K562 (cell line): ENCODE results near the gene TAF12. TPM values are rescaled to one million over a fixed set of nuclear protein-coding genes. Genes with fewer than 3 reads are reported as not detected.
A peak's percentile ranks its signal among the peaks of the same experiment; 100 is the strongest.

Experiments used
- ATF7 ChIP-seq: fragments of 450-650 bp; IDR thresholded peaks from 2 replicates; pipeline ENCODE4 v1.7.1; 2014; ENCODE audit warnings: mild to moderate bottlenecking, moderate library complexity
- BRD9 ChIP-seq: fragments of 450-650 bp; IDR thresholded peaks from 2 replicates; pipeline ENCODE4 v1.6.1; 2018; ENCODE audit warnings: low read depth; ENCODE audit not compliant: partially characterized antibody
- EWSR1 ChIP-seq: fragments of 450-650 bp; IDR thresholded peaks from 2 replicates; pipeline ENCODE4 v1.6.1; 2018; ENCODE audit warnings: borderline replicate concordance, mild to moderate bottlenecking, low read depth, moderate library complexity; ENCODE audit not compliant: partially characterized antibody
- HNRNPLL ChIP-seq: fragments of 200-400 bp; formaldehyde crosslinking; IDR thresholded peaks from 2 replicates; pipeline ENCODE4 v1.6.1; 2017; ENCODE audit warnings: low read length, low read depth, mild to moderate bottlenecking; ENCODE audit not compliant: poor library complexity, severe bottlenecking
- MYC ChIP-seq, 2 experiments: fragments of 250-450 bp in 1 of 2; sonication (Bioruptor Pico) in 1 of 2; IDR thresholded peaks; 2 replicates each; pipeline versions ENCODE4 v1.5.1 to v1.6.1; 2012 to 2021; ENCODE audit warnings: low read depth in 2 of 2, borderline replicate concordance in 1 of 2, improper control_type of control experiment in 1 of 2, low read length in 1 of 2, mild to moderate bottlenecking in 1 of 2, moderate library complexity in 1 of 2
- NONO ChIP-seq, 2 experiments: fragments of 200-400 bp in 1 of 2; fragments of 450-650 bp in 1 of 2; formaldehyde crosslinking in 1 of 2; IDR thresholded peaks; 2 replicates each; pipeline ENCODE4 v1.6.1; 2017; ENCODE audit warnings: low read depth in 2 of 2, mild to moderate bottlenecking in 2 of 2, moderate library complexity in 2 of 2, low read length in 1 of 2
- NR2F6 ChIP-seq: fragments of 450-650 bp; formaldehyde crosslinking; IDR thresholded peaks from 2 replicates; pipeline ENCODE4 v1.4.0; 2020; ENCODE audit warnings: mild to moderate bottlenecking
- PTRF ChIP-seq: fragments of 450-650 bp; IDR thresholded peaks from 2 replicates; pipeline ENCODE4 v1.6.1; 2016; ENCODE audit warnings: mild to moderate bottlenecking, missing genetic modification characterization, missing compliant biosample characterization
- SMARCA4 ChIP-seq: fragments of 450-650 bp; IDR thresholded peaks from 2 replicates; pipeline ENCODE4 v1.6.1; 2016
- SMC3 ChIP-seq: conservative IDR thresholded peaks from 2 replicates; pipeline ENCODE4 v1.6.1; 2011; ENCODE audit warnings: low read depth, low read length, improper control_type of control experiment; ENCODE audit not compliant: insufficient read depth
- ZBTB1 ChIP-seq: sonication (generic); formaldehyde crosslinking; IDR thresholded peaks from 2 replicates; pipeline ENCODE4 v1.8.1; 2023; ENCODE audit warnings: missing genetic modification reagents, low read depth, mild to moderate bottlenecking, borderline replicate concordance
- ZKSCAN1 ChIP-seq: fragments of 150-350 bp; IDR thresholded peaks from 2 replicates; pipeline ENCODE4 v1.6.1; 2016; ENCODE audit warnings: low read depth, low read length
- ZNF124 ChIP-seq: sonication (generic); formaldehyde crosslinking; IDR thresholded peaks from 2 replicates; pipeline ENCODE4 v1.8.1; 2022; ENCODE audit warnings: missing genetic modification reagents
- ZNF239 ChIP-seq: fragments of 250-450 bp; sonication (Bioruptor Pico); IDR thresholded peaks from 2 replicates; pipeline ENCODE4 v1.4.0; 2020; ENCODE audit warnings: mild to moderate bottlenecking
- ZNF507 ChIP-seq: conservative IDR thresholded peaks from 2 replicates; pipeline ENCODE4 v1.6.1; 2017; ENCODE audit warnings: missing genetic modification characterization, missing compliant biosample characterization
- ZNF668 ChIP-seq: fragments of 250-450 bp; sonication (Bioruptor Pico); IDR thresholded peaks from 2 replicates; pipeline ENCODE4 v1.8.0; 2022; ENCODE audit warnings: mild to moderate bottlenecking, inconsistent platforms
- ZNF778 ChIP-seq: fragments of 450-650 bp; formaldehyde crosslinking; IDR thresholded peaks from 2 replicates; pipeline ENCODE4 v1.4.0; 2020; ENCODE audit warnings: mild to moderate bottlenecking, moderate library complexity
- polyA plus RNA-seq, 8 experiments: library from polyadenylated mRNA; depleted of rRNA in 4 of 8; stranded (reverse) in 5 of 8; unstranded in 3 of 8; fragments of >200 nt; fragmentation: Nextera tagmentation in 2 of 8; fragmentation: Illumina TruSeq in 1 of 8; extraction: Ambion mirVana in 2 of 8; extraction: Trizol in 1 of 8; gene quantifications; 2 replicates each; pipeline versions ENCODE4 v1.2.1 to v1.2.3, GENCODE V29; 2011 to 2014; ENCODE audit warnings: inconsistent platforms in 1 of 8, missing spikeins in 1 of 8
- total RNA-seq, 7 experiments: library from RNA; depleted of rRNA in 6 of 7; stranded (reverse); fragments of >200 nt in 6 of 7; fragmentation: Illumina TruSeq in 2 of 7; extraction: Trizol in 2 of 7; gene quantifications; 2 replicates each; pipeline versions ENCODE4 v1.2.1 to v1.2.3, GENCODE V29; 2011 to 2021; ENCODE audit warnings: low replicate concordance in 1 of 7
- TF ChIP-seq, protein P1 (sequence below): fragments of 450-650 bp; IDR thresholded peaks from 2 replicates; pipeline ENCODE4 v1.6.1; 2018; ENCODE audit warnings: mild to moderate bottlenecking, low read depth; ENCODE audit not compliant: partially characterized antibody
- TF ChIP-seq, protein P2 (sequence below): sonication (generic); formaldehyde crosslinking; IDR thresholded peaks from 2 replicates; pipeline ENCODE4 v1.8.0; 2022; ENCODE audit warnings: mild to moderate bottlenecking, missing genetic modification reagents
- TF ChIP-seq, protein P3 (sequence below): fragments of 450-650 bp; IDR thresholded peaks from 2 replicates; pipeline ENCODE4 v1.6.1; 2016
- TF ChIP-seq, protein P4 (sequence below): fragments of 250-450 bp; sonication (Bioruptor Pico); IDR thresholded peaks from 2 replicates; pipeline ENCODE4 v1.8.0; 2021; ENCODE audit warnings: borderline replicate concordance, mild to moderate bottlenecking, moderate library complexity; ENCODE audit not compliant: poor library complexity, severe bottlenecking
- TF ChIP-seq, protein P5 (sequence below): sonication (generic); IDR thresholded peaks from 2 replicates; pipeline ENCODE4 v1.6.1; 2016

The TAF12 gene
- total and polyA plus RNA-seq, 9 of the 15 experiments (the other 6 are each of a cell fraction or from before 2014, with no cell fraction given) = 31.6 to 89.0 (median 50.5) TPM

DNA sequence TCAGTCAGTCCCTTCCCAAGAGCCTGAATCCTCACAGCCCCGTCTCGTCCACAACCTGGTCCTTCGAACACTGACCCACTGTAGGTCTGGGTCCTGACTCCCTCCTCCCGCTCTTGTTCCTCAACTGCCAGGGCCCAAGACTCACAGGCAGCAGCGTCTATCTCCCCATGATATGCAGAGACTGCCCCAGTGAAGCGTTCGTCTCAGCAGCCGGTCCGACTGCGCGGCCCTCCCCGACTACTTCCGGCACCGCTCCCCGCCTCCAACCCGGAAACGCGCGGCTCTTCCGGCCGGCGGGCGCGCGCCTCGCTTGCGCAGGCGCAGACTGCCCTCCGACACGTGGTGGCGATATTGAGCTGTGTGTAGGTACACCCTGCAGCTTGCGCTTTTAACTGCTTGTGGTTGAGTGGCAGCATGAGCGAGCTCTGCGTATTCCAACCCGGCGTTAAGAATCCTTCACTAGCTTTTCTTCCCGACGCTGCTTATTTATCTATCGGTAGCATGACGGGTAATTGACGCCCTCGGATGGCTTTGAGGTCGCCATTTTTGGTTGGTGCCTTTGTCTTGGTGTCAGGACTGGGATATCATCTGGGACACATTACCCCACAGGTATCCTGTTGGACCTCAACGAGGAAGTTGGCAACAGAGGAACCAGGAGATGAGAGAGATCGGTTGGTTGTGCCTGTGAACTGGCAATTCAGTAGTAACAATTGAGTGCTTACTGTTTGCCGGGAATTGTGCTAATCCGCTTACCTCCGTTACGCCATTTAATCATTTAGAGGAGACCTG, at the start of gene TAF12 (continued):
- TF ChIP-seq NONO (IDR thresholded peaks at IDR 0.05; ENCODE audit: low read depth in 2 of 2, low read length in 1 of 2) (no peak), SMARCA4 (no peak), HNRNPLL (peak; percentile 77), ZNF239 (CRISPR knock-in tag) (no peak; the same call in 1 of the 2 replicates), MYC (IDR thresholded peaks at IDR 0.05; ENCODE audit: low read depth, low read length) (peak; percentile 100), MYC (CRISPR knock-in tag; IDR thresholded peaks at IDR 0.05; ENCODE audit: borderline replicate concordance, low read depth) (peak; percentile 90), ZKSCAN1 (peak; percentile 48; the same call in 1 of the 2 replicates), EWSR1 (no peak), ZBTB1 (peak; percentile 83; the same call in 1 of the 2 replicates), ATF7 (peak; percentile 89), ZNF507 (no peak), ZNF124 (CRISPR knock-in tag) (no peak), ZNF778 (CRISPR knock-in tag) (no peak), SMC3 (peak; percentile 51), NR2F6 (CRISPR knock-in tag) (no peak), PTRF (tag) (no peak), BRD9 (no peak), ZNF668 (CRISPR knock-in tag) (no peak)
- TF ChIP-seq, protein P1, sequence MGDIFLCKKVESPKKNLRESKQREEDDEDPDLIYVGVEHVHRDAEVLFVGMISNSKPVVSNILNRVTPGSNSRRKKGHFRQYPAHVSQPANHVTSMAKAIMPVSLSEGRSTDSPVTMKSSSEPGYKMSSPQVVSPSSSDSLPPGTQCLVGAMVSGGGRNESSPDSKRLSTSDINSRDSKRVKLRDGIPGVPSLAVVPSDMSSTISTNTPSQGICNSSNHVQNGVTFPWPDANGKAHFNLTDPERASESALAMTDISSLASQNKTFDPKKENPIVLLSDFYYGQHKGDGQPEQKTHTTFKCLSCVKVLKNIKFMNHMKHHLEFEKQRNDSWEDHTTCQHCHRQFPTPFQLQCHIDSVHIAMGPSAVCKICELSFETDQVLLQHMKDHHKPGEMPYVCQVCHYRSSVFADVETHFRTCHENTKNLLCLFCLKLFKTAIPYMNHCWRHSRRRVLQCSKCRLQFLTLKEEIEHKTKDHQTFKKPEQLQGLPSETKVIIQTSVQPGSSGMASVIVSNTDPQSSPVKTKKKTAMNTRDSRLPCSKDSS = no peak
- TF ChIP-seq, protein P2, sequence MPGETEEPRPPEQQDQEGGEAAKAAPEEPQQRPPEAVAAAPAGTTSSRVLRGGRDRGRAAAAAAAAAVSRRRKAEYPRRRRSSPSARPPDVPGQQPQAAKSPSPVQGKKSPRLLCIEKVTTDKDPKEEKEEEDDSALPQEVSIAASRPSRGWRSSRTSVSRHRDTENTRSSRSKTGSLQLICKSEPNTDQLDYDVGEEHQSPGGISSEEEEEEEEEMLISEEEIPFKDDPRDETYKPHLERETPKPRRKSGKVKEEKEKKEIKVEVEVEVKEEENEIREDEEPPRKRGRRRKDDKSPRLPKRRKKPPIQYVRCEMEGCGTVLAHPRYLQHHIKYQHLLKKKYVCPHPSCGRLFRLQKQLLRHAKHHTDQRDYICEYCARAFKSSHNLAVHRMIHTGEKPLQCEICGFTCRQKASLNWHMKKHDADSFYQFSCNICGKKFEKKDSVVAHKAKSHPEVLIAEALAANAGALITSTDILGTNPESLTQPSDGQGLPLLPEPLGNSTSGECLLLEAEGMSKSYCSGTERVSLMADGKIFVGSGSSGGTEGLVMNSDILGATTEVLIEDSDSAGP = peak; percentile 2
- TF ChIP-seq, protein P3, sequence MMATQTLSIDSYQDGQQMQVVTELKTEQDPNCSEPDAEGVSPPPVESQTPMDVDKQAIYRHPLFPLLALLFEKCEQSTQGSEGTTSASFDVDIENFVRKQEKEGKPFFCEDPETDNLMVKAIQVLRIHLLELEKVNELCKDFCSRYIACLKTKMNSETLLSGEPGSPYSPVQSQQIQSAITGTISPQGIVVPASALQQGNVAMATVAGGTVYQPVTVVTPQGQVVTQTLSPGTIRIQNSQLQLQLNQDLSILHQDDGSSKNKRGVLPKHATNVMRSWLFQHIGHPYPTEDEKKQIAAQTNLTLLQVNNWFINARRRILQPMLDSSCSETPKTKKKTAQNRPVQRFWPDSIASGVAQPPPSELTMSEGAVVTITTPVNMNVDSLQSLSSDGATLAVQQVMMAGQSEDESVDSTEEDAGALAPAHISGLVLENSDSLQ = peak; percentile 96
- TF ChIP-seq, protein P4, sequence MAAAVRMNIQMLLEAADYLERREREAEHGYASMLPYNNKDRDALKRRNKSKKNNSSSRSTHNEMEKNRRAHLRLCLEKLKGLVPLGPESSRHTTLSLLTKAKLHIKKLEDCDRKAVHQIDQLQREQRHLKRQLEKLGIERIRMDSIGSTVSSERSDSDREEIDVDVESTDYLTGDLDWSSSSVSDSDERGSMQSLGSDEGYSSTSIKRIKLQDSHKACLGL (CRISPR knock-in tag) = peak; percentile 78
- TF ChIP-seq, protein P5, sequence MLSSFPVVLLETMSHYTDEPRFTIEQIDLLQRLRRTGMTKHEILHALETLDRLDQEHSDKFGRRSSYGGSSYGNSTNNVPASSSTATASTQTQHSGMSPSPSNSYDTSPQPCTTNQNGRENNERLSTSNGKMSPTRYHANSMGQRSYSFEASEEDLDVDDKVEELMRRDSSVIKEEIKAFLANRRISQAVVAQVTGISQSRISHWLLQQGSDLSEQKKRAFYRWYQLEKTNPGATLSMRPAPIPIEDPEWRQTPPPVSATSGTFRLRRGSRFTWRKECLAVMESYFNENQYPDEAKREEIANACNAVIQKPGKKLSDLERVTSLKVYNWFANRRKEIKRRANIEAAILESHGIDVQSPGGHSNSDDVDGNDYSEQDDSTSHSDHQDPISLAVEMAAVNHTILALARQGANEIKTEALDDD = peak; percentile 48; the same call in 1 of the 2 replicates
